IMR-90 (cell line): ENCODE measurements around the gene MCFD2.

Experiments
- BHLHE40 ChIP-seq: fragments of 150-350 bp; IDR thresholded peaks from 2 replicates; pipeline ENCODE4 v1.6.1; 2016; ENCODE audit warnings: mild to moderate bottlenecking, low read depth, low read length
- CTCF ChIP-seq: conservative IDR thresholded peaks from 2 replicates; pipeline ENCODE4 v1.5.1; 2012; ENCODE audit warnings: mild to moderate bottlenecking, low read depth, low read length, improper control_type of control experiment
- ELK1 ChIP-seq: fragments of 150-350 bp; IDR thresholded peaks from 2 replicates; pipeline ENCODE4 v1.6.1; 2016; ENCODE audit warnings: low read depth, mild to moderate bottlenecking, low read length, moderate library complexity, borderline replicate concordance
- FOS ChIP-seq: fragments of 150-350 bp; IDR thresholded peaks from 2 replicates; pipeline ENCODE4 v1.6.1; 2016; ENCODE audit warnings: low read depth, low read length
- MAFK ChIP-seq: IDR thresholded peaks from 2 replicates; pipeline ENCODE4 v1.6.1; 2012; ENCODE audit warnings: low read depth, low read length, improper control_type of control experiment
- MAZ ChIP-seq: IDR thresholded peaks from 2 replicates; pipeline ENCODE4 v1.6.1; 2012; ENCODE audit warnings: low read depth, mild to moderate bottlenecking, low read length, improper control_type of control experiment, moderate library complexity, borderline replicate concordance
- MXI1 ChIP-seq: IDR thresholded peaks from 2 replicates; pipeline ENCODE4 v1.6.1; 2012; ENCODE audit warnings: low read depth, mild to moderate bottlenecking, low read length, moderate library complexity, borderline replicate concordance
- POLR2A ChIP-seq: IDR thresholded peaks from 2 replicates; pipeline ENCODE4 v1.6.1; 2012; ENCODE audit warnings: mild to moderate bottlenecking, low read depth, low read length
- RAD21 ChIP-seq: IDR thresholded peaks from 2 replicates; pipeline ENCODE4 v1.6.1; 2012; ENCODE audit warnings: low read length, improper control_type of control experiment
- RCOR1 ChIP-seq: IDR thresholded peaks from 2 replicates; pipeline ENCODE4 v1.6.1; 2012; ENCODE audit warnings: mild to moderate bottlenecking, low read length, improper control_type of control experiment; ENCODE audit not compliant: insufficient replicate concordance
- RFX5 ChIP-seq: IDR thresholded peaks from 2 replicates; pipeline ENCODE4 v1.8.0; 2012; ENCODE audit warnings: low read depth, mild to moderate bottlenecking, low read length, moderate library complexity
- USF2 ChIP-seq: fragments of 150-350 bp; IDR thresholded peaks from 2 replicates; pipeline ENCODE4 v1.6.1; 2017; ENCODE audit warnings: mild to moderate bottlenecking, antibody characterized with exemption, low read length, low read depth

GRCh38 chr2:46893269-46893939 is 22.2 kb downstream of the MCFD2 start:
- TF ChIP-seq CTCF = no peak
- no peak for TF ChIP-seq POLR2A
- TF ChIP-seq BHLHE40 = peak; percentile 49; the same call in 1 of the 2 replicates
- no peak for TF ChIP-seq ELK1
- no peak for TF ChIP-seq RCOR1
- no peak for TF ChIP-seq MXI1
- no peak for TF ChIP-seq MAZ
- no peak for TF ChIP-seq RAD21
- TF ChIP-seq RFX5 = no peak
- no peak for TF ChIP-seq USF2
- TF ChIP-seq MAFK = peak; percentile 90
- no peak for TF ChIP-seq FOS
